Measurements from ENCODE around the gene VILL.

- TF ChIP-seq CTCF (IDR thresholded peaks at IDR 0.05) (no peak), POLR2A (IDR thresholded peaks at IDR 0.05) (no peak)
Measured at GRCh38 chr3:38011111-38011510, 20.5 kb downstream of the VILL start.
